GM11168 (cell line): Measurements from ENCODE around the gene CENPB.

Experiments used
- in situ Hi-C: fragments of 300-500 bp; cut with MboI; formaldehyde crosslinking; loops from one replicate; pipeline ENCODE4 v1.12.0; 2022; ENCODE audit warnings: low sequenced_read_pairs; ENCODE audit not compliant: unreplicated experiment

CENPB gene

GRCh38 chr20:3752386-3752759 is 34.2 kb downstream of the CENPB start:
- in situ Hi-C loops = no loop called here

- in situ Hi-C loops = no loop called here
Measured at GRCh38 chr20:3751675-3752385, 34.7 kb downstream of the CENPB start.

GRCh38 chr20:3751305-3751674 is 35.2 kb downstream of the CENPB start:
- in situ Hi-C loops = no loop called here

- in situ Hi-C loops = no loop called here
Measured at GRCh38 chr20:3749689-3750531, 36.6 kb downstream of the CENPB start.

GRCh38 chr20:3749087-3749688 is 37.4 kb downstream of the CENPB start:
- in situ Hi-C loops = no loop called here

GRCh38 chr20:3748073-3748472 is 38.5 kb downstream of the CENPB start:
- in situ Hi-C loops = no loop called here

GRCh38 chr20:3747471-3747870 is 39.1 kb downstream of the CENPB start:
- in situ Hi-C loops = no loop called here

GRCh38 chr20:3745686-3746173 is 40.8 kb downstream of the CENPB start:
- in situ Hi-C loops = no loop called here

GRCh38 chr20:3744806-3745685 is 41.5 kb downstream of the CENPB start:
- in situ Hi-C loops = no loop called here

- in situ Hi-C loops = no loop called here
Measured at GRCh38 chr20:3744037-3744436, 42.5 kb downstream of the CENPB start.

GRCh38 chr20:3743251-3743650 is 43.3 kb downstream of the CENPB start:
- in situ Hi-C loops = no loop called here

- in situ Hi-C loops = no loop called here
Measured at GRCh38 chr20:3741836-3742458, 44.6 kb downstream of the CENPB start.

- in situ Hi-C loops = no loop called here
Measured at GRCh38 chr20:3740615-3741301, 45.8 kb downstream of the CENPB start.

- in situ Hi-C loops = no loop called here
Measured at GRCh38 chr20:3739926-3740451, 46.6 kb downstream of the CENPB start.

GRCh38 chr20:3739054-3739925 is 47.2 kb downstream of the CENPB start:
- in situ Hi-C loops = no loop called here

- in situ Hi-C loops = no loop called here
Measured at GRCh38 chr20:3738111-3739053, 48.2 kb downstream of the CENPB start.

- in situ Hi-C loops = no loop called here
Measured at GRCh38 chr20:3735768-3736167, 50.8 kb downstream of the CENPB start.
